GM10266 (cell line): ENCODE data around the gene SLX9.
"Not testable (repeated sequence)": the region's sequence is repeated elsewhere in the genome, so short reads cannot be mapped to it uniquely, and the experiment has no call there.

Source experiments
- DNase-seq: peaks from one replicate; pipeline ENCODE4 v3.0.0; 2012; ENCODE audit errors: extremely low spot score
- CTCF ChIP-seq: IDR thresholded peaks from 2 replicates; pipeline ENCODE4 v1.5.1; 2012; ENCODE audit warnings: mild to moderate bottlenecking, low read depth; ENCODE audit not compliant: control insufficient read depth, insufficient read depth; ENCODE audit errors: missing control alignments

Gene SLX9

GRCh38 chr21:44908908-44909307, 30.9 kb upstream of the SLX9 start:
- DNase-seq, result no peak
- no peak for TF ChIP-seq CTCF

GRCh38 chr21:44909719-44910118, 30.1 kb upstream of the SLX9 start:
- TF ChIP-seq CTCF, result no peak
- no peak for DNase-seq

DNA sequence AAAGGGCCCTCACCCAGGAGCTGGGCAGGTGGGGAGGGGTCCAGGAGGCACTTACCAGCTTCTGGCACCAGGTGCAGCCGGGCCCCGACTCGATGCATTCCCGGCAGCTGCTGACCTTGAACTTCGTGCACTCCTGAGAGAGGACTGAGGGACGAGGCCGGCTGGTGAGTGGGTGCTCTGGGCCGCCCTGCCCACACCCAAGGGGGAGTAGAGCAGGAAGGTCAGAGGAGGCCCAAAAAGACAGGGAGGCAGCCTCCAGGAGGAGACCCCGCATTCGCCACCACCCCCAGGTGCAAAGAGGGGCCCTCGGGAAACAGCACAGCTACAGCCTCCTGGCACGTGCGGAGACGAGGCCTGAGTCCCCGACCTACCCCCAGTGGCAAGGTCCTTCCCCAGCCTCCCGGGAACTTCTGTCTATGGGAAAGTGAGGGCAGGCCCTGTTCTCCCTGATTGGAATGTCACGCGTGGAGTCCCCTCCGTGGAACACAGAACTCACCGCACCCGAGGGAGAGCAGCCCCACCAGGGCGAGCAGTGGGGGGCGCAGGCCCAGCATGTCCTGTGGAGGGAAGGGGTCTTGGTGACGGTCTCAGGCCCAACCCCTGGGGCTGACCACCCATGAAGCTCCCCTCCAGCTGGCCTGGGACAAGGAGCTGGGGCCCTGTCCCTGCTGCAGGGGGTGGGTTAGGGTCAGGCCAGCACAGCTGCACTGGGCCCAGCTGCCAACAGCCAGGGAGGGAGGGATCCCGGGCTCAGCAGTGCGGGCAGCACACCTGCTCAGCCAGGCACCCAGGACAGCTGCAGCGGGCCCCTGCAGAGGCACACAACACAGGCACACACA, 29.4 kb upstream of the SLX9 start:
- no peak for TF ChIP-seq CTCF

GRCh38 chr21:44911068-44911383, 28.8 kb upstream of the SLX9 start:
- no peak for DNase-seq
- no peak for TF ChIP-seq CTCF

More for the DNA sequence above, 29.4 kb upstream of the SLX9 start:
- no peak for DNase-seq

GRCh38 chr21:44911384-44912157, 28.3 kb upstream of the SLX9 start:
- DNase-seq, result no peak
- peak; percentile 76 for TF ChIP-seq CTCF

DNA sequence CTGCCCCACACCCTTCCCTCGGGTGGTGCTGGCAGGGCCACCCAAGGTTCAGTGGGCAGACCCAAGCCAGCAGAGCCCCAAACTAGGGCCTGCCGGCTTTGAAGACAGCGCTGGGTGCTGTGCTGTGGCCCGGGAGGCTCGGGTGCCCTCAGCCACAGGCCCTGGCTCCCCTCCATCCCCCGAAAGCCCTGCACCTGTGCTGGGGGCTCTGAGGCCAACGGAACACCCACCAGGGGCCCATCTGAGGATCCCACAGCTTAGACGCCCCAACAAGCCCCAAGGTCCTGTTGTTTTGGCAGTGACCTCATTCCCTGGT, 27.7 kb upstream of the SLX9 start:
- no peak for DNase-seq
- TF ChIP-seq CTCF, result no peak

GRCh38 chr21:44912506-44913412, 27.1 kb upstream of the SLX9 start:
- DNase-seq, result not testable (repeated sequence)
